NB4 (cell line): ENCODE measurements around the gene FRMPD1.

Experiments
- MYC ChIP-seq: IDR thresholded peaks from 2 replicates; pipeline ENCODE4 v1.6.1; 2011; ENCODE audit warnings: low read depth, low read length
- POLR2A ChIP-seq: IDR thresholded peaks from 2 replicates; pipeline ENCODE4 v1.6.1; 2011; ENCODE audit warnings: mild to moderate bottlenecking; ENCODE audit not compliant: insufficient read length; ENCODE audit errors: extremely low read depth
- TF ChIP-seq, protein P1 (sequence below): IDR thresholded peaks from one replicate; pipeline ENCODE4 v1.5.1; 2012; ENCODE audit warnings: low read depth, low read length
- TF ChIP-seq, protein P2 (sequence below): IDR thresholded peaks from 2 replicates; pipeline ENCODE4 v1.6.1; 2011; ENCODE audit warnings: low read depth, low read length

DNA sequence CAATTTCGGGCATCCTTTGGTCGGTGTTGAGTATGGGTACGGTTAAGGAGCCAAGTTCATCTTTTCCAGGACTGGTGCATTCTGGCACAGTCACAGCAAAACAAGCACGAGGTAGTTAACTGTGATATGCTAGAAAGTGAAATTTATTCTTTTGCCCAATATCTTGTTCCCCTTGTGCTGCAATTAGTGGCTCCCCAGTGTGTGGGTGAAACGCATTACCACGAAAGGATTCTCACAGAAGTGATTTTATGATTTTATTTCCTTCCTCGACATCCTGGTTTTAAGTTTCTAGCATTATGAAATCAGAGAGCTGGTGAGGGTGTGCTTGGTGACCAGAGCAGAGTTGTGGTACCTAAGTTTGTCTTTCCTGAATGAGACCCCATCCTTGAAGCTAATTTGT, 1.5 kb downstream of the FRMPD1 start:
- TF ChIP-seq, protein P1, sequence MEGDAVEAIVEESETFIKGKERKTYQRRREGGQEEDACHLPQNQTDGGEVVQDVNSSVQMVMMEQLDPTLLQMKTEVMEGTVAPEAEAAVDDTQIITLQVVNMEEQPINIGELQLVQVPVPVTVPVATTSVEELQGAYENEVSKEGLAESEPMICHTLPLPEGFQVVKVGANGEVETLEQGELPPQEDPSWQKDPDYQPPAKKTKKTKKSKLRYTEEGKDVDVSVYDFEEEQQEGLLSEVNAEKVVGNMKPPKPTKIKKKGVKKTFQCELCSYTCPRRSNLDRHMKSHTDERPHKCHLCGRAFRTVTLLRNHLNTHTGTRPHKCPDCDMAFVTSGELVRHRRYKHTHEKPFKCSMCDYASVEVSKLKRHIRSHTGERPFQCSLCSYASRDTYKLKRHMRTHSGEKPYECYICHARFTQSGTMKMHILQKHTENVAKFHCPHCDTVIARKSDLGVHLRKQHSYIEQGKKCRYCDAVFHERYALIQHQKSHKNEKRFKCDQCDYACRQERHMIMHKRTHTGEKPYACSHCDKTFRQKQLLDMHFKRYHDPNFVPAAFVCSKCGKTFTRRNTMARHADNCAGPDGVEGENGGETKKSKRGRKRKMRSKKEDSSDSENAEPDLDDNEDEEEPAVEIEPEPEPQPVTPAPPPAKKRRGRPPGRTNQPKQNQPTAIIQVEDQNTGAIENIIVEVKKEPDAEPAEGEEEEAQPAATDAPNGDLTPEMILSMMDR, result no peak
- TF ChIP-seq MYC, result no peak
- TF ChIP-seq POLR2A, result no peak
- TF ChIP-seq, protein P2, sequence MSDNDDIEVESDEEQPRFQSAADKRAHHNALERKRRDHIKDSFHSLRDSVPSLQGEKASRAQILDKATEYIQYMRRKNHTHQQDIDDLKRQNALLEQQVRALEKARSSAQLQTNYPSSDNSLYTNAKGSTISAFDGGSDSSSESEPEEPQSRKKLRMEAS, result no peak
